Measurements from ENCODE around the gene KCNMA1. TPM values are rescaled to one million over a fixed set of nuclear protein-coding genes. Genes with fewer than 3 reads are reported as not detected.

Gene KCNMA1
- total RNA-seq, 1 experiment from 2014 or later = 0.49 TPM

DNA sequence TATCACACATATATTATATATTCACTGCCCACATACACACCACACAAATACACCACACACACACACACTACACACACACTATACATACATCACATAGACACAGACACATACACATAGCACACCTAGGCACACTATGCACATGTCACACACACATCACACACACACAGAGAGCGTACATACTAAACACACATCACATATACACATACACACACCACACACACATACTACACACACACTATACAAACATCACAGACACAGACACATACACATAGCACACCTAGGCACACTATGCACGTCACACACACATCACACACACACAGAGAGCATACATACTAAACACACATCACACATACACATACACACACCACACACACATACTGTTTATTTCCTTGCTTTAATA is 165.5 kb downstream of the KCNMA1 start:
- no peak for DNase-seq (ENCODE audit: low read depth, low spot score)
- Histone ChIP-seq H3K9me3 (ENCODE audit: control insufficient read depth in 1 of 2, insufficient read depth in 1 of 2, low read depth in 1 of 2, low read length in 2 of 2) (no peaks in the 10 kb centered on the region), H3K9me2 (ENCODE audit: insufficient read depth) (no peaks in the 10 kb centered on the region), H3K4me1 (ENCODE audit: control insufficient read depth in 1 of 2, insufficient read depth in 2 of 2, low read length in 2 of 2) (no peaks in the 10 kb centered on the region), H3K79me2 (ENCODE audit: insufficient read depth, low read length) (no peaks in the 10 kb centered on the region), H3K4me2 (ENCODE audit: low read length) (no peak overlapping the region), H4K20me1 (ENCODE audit: insufficient read depth) (no peaks in the 10 kb centered on the region), H2AFZ (ENCODE audit: low read depth, low read length, poor library complexity, severe bottlenecking) (no peak overlapping the region), H3K27ac (ENCODE audit: low read depth, low read length) (no peak overlapping the region), H3K36me3 (ENCODE audit: control insufficient read depth in 1 of 2, insufficient read depth in 2 of 2, low read length in 2 of 2) (no peaks in the 10 kb centered on the region), H3K27me3 (ENCODE audit: insufficient read depth, low read length) (no peaks in the 10 kb centered on the region), H3K4me3 (replicated peaks in 1 of 2; ENCODE audit: low read depth in 1 of 2, low read length in 2 of 2) (no peak overlapping the region), H3K9ac (ENCODE audit: low read length) (no peak overlapping the region)
- TF ChIP-seq SP1 (IDR thresholded peaks at IDR 0.05; ENCODE audit: low read depth) = no peak
- no peak for TF ChIP-seq FOSL1 (IDR thresholded peaks at IDR 0.05; ENCODE audit: low read depth)
- TF ChIP-seq POLR2A (IDR thresholded peaks at IDR 0.05; ENCODE audit: borderline replicate concordance, extremely low read depth, insufficient read depth, insufficient read length) = no peak
- TF ChIP-seq RAD21 (IDR thresholded peaks at IDR 0.05; ENCODE audit: low read depth) = no peak
- TF ChIP-seq, protein P1, sequence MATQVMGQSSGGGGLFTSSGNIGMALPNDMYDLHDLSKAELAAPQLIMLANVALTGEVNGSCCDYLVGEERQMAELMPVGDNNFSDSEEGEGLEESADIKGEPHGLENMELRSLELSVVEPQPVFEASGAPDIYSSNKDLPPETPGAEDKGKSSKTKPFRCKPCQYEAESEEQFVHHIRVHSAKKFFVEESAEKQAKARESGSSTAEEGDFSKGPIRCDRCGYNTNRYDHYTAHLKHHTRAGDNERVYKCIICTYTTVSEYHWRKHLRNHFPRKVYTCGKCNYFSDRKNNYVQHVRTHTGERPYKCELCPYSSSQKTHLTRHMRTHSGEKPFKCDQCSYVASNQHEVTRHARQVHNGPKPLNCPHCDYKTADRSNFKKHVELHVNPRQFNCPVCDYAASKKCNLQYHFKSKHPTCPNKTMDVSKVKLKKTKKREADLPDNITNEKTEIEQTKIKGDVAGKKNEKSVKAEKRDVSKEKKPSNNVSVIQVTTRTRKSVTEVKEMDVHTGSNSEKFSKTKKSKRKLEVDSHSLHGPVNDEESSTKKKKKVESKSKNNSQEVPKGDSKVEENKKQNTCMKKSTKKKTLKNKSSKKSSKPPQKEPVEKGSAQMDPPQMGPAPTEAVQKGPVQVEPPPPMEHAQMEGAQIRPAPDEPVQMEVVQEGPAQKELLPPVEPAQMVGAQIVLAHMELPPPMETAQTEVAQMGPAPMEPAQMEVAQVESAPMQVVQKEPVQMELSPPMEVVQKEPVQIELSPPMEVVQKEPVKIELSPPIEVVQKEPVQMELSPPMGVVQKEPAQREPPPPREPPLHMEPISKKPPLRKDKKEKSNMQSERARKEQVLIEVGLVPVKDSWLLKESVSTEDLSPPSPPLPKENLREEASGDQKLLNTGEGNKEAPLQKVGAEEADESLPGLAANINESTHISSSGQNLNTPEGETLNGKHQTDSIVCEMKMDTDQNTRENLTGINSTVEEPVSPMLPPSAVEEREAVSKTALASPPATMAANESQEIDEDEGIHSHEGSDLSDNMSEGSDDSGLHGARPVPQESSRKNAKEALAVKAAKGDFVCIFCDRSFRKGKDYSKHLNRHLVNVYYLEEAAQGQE (IDR thresholded peaks at IDR 0.05; ENCODE audit: low read depth) = no peak
- TF ChIP-seq YY1 (IDR thresholded peaks at IDR 0.05; ENCODE audit: extremely low read depth, insufficient replicate concordance, low read depth, low read length) = no peak
- no peak for TF ChIP-seq EGR1 (IDR thresholded peaks at IDR 0.05; ENCODE audit: low read depth)
- TF ChIP-seq TCF7L2 (IDR thresholded peaks at IDR 0.05; ENCODE audit: borderline replicate concordance, extremely low read depth, insufficient read depth, insufficient read length) = no peak
- TF ChIP-seq, protein P2, sequence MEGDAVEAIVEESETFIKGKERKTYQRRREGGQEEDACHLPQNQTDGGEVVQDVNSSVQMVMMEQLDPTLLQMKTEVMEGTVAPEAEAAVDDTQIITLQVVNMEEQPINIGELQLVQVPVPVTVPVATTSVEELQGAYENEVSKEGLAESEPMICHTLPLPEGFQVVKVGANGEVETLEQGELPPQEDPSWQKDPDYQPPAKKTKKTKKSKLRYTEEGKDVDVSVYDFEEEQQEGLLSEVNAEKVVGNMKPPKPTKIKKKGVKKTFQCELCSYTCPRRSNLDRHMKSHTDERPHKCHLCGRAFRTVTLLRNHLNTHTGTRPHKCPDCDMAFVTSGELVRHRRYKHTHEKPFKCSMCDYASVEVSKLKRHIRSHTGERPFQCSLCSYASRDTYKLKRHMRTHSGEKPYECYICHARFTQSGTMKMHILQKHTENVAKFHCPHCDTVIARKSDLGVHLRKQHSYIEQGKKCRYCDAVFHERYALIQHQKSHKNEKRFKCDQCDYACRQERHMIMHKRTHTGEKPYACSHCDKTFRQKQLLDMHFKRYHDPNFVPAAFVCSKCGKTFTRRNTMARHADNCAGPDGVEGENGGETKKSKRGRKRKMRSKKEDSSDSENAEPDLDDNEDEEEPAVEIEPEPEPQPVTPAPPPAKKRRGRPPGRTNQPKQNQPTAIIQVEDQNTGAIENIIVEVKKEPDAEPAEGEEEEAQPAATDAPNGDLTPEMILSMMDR (IDR thresholded peaks at IDR 0.05 in 2 of 3, conservative IDR thresholded peaks at IDR 0.05 in 1 of 3; ENCODE audit: borderline replicate concordance in 1 of 3, insufficient read depth in 1 of 3, low read depth in 2 of 3, low read length in 2 of 3) = no peak
- TF ChIP-seq ELF1 (IDR thresholded peaks at IDR 0.05; ENCODE audit: borderline replicate concordance, low read depth) = no peak
- no peak for TF ChIP-seq SIN3A (IDR thresholded peaks at IDR 0.05; ENCODE audit: low read depth)
- no peak for TF ChIP-seq EZH2 (IDR thresholded peaks at IDR 0.05)
- no peak for TF ChIP-seq POLR2AphosphoS5 (IDR thresholded peaks at IDR 0.05; ENCODE audit: low read depth, low read length)
- TF ChIP-seq CBX3 (IDR thresholded peaks at IDR 0.05; ENCODE audit: low read depth) = no peak
- no peak for TF ChIP-seq ZFX (IDR thresholded peaks at IDR 0.05)
- TF ChIP-seq CEBPB (IDR thresholded peaks at IDR 0.05; ENCODE audit: low read depth) = no peak
- no peak for TF ChIP-seq EZH2phosphoT487 (IDR thresholded peaks at IDR 0.05; ENCODE audit: borderline replicate concordance)
- TF ChIP-seq, protein P3, sequence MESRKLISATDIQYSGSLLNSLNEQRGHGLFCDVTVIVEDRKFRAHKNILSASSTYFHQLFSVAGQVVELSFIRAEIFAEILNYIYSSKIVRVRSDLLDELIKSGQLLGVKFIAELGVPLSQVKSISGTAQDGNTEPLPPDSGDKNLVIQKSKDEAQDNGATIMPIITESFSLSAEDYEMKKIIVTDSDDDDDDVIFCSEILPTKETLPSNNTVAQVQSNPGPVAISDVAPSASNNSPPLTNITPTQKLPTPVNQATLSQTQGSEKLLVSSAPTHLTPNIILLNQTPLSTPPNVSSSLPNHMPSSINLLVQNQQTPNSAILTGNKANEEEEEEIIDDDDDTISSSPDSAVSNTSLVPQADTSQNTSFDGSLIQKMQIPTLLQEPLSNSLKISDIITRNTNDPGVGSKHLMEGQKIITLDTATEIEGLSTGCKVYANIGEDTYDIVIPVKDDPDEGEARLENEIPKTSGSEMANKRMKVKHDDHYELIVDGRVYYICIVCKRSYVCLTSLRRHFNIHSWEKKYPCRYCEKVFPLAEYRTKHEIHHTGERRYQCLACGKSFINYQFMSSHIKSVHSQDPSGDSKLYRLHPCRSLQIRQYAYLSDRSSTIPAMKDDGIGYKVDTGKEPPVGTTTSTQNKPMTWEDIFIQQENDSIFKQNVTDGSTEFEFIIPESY (IDR thresholded peaks at IDR 0.05; ENCODE audit: extremely low read depth, insufficient replicate concordance, low read length) = no peak
- TF ChIP-seq, protein P4, sequence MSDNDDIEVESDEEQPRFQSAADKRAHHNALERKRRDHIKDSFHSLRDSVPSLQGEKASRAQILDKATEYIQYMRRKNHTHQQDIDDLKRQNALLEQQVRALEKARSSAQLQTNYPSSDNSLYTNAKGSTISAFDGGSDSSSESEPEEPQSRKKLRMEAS (IDR thresholded peaks at IDR 0.05) = no peak
- no TSS peak for BruUV-seq (replicated peaks)
- CTCF ChIA-PET = no interaction called here
- RAD21 ChIA-PET (ENCODE audit: low non-redundant PET in 1 of 2, low total read pairs in 2 of 2, uncharacterized antibody in 2 of 2, unreplicated experiment in 2 of 2) = no interaction called here
- ATAC-seq = no peak
- intact Hi-C loops (cut with micrococcal nuclease) = no loop called here
- POLR2A ChIA-PET = no interaction called here

All from HCT116 (cell line).